Lung (tissue), 12 donors: ENCODE results near the gene ANKRD52. TPM values are rescaled to one million over a fixed set of nuclear protein-coding genes. Genes with fewer than 3 reads are reported as not detected.
"Not testable (repeated sequence)": the region's sequence is repeated elsewhere in the genome, so short reads cannot be mapped to it uniquely, and the experiment has no call there.

Source experiments
- ATAC-seq: fragments of 200-7000 bp; cut with Tn5 transposase; one replicate; pipeline ENCODE4 v1.9.1; 2020; ENCODE audit warnings: moderate number of reproducible peaks; ENCODE audit not compliant: insufficient read depth, low FRiP score
- DNase-seq, 3 donors: peaks; one replicate each; pipeline ENCODE4 v3.0.0-alpha.2; 2013 to 2017
- H3K27ac ChIP-seq, 2 donors: one replicate each; pipeline ENCODE4 v1.5.1; 2013; ENCODE audit warnings: mild to moderate bottlenecking in 2 of 2, moderate library complexity in 2 of 2, control low read depth in 1 of 2, inconsistent platforms in 1 of 2, low read depth in 1 of 2, low read length in 1 of 2
- H3K27me3 ChIP-seq, 3 donors: one replicate each; pipeline ENCODE4 v1.5.1; 2013; ENCODE audit warnings: low read length in 2 of 3; ENCODE audit not compliant: control insufficient read depth in 3 of 3, insufficient read depth in 3 of 3
- H3K36me3 ChIP-seq, 4 donors: one replicate each; pipeline ENCODE4 v1.5.1; 2013; ENCODE audit warnings: low read length in 4 of 4, mild to moderate bottlenecking in 1 of 4, moderate library complexity in 1 of 4; ENCODE audit not compliant: control insufficient read depth in 4 of 4, insufficient read depth in 4 of 4
- H3K4me1 ChIP-seq, 5 donors: one replicate each; pipeline ENCODE4 v1.5.1; 2013; ENCODE audit warnings: low read length in 5 of 5, mild to moderate bottlenecking in 2 of 5, moderate library complexity in 1 of 5; ENCODE audit not compliant: control insufficient read depth in 5 of 5, insufficient read depth in 5 of 5
- H3K4me3 ChIP-seq: one replicate; pipeline ENCODE4 v1.5.1; 2013; ENCODE audit warnings: mild to moderate bottlenecking, control low read depth, moderate library complexity
- H3K9ac ChIP-seq, 2 donors: one replicate each; pipeline ENCODE4 v1.5.1; 2013; ENCODE audit warnings: low read length in 2 of 2, control low read depth in 1 of 2; ENCODE audit not compliant: insufficient read depth in 1 of 2
- H3K9me3 ChIP-seq, 4 donors: one replicate each; pipeline ENCODE4 v1.5.1; 2013; ENCODE audit warnings: low read length in 3 of 4, mild to moderate bottlenecking in 1 of 4, moderate library complexity in 1 of 4; ENCODE audit not compliant: control insufficient read depth in 4 of 4, insufficient read depth in 3 of 4
- WGBS, 2 donors: extraction: QIAGEN DNeasy Blood & Tissue Kit; methylation state at CpG; one replicate each; pipeline ENCODE4 v1.1.7; 2013; 5-methylcytosine and 5-hydroxymethylcytosine counted together
- polyA plus RNA-seq, 2 donors: library from polyadenylated mRNA; stranded (reverse); fragments of 200-250 nt; gene quantifications; one replicate each; pipeline ENCODE4 v1.2.1, GENCODE V29; 2013
- total RNA-seq, 2 donors: library from RNA; depleted of rRNA in 1 of 2; stranded (reverse); fragments of >200 nt in 1 of 2; gene quantifications; one replicate each; pipeline ENCODE4 v1.2.1, GENCODE V29; 2014 to 2021
- TF ChIP-seq, protein P1 (sequence below): IDR thresholded peaks from 2 replicates; pipeline ENCODE4 v1.5.1; 2012; ENCODE audit warnings: mild to moderate bottlenecking; ENCODE audit errors: control extremely low read depth, extremely low read depth
- donor health status: control.
- donor health status: control.
- donor health status: Bipolar disorder and iron deficiency.
- donor health status: healthy.
- donor health status: DM: yes; HTN: yes; CAD: no.

Gene ANKRD52
- total and polyA plus RNA-seq, 4 donors, result 9.2 to 38.1 (median 17.9) TPM

DNA sequence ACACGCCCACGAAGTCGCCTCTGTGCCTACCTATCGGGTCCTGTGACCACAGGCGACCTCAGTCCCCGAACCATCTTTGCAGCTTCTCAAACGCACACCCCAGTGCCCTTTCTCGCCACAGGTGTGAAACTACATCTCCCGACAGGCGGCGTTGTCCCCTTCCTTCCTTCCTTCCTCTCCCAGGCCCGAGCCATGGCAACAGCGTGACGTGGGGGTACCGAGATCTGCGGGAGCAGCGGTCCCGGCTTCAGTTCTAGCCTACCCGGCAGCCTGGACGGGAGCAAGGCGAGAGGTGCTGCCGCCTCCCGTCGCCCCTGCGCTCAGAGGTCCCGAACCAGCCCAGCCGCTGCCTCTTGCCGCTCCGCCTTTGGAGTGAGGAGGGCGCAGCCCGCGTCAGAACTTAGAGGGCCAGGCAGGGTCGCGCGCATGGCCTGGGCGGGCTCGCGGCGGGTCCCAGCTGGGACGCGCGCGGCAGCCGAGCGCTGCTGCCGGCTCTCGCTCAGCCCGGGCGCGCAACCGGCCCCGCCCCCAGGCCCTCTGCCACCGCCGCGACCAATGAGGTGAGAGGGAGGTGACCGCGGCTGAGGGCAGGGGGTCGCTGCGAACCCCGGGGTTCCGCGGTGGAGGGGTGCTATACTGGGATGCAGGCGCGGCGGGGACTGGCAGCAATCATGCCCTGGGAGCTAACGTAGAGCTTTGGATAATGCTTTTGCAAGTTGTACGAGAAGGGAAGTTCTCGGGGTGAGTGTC is 8.7 kb upstream of the ANKRD52 start, which contains the start of gene COQ10A:
COQ10A (plus strand) TSS at position 250 of the 750 bp plus-strand sequence; CDS start at position 427, 177 bp downstream.
- peak within 1 kb of the TSS; percentile 83 for H3K4me3 ChIP-seq
- peak within 1 kb of the TSS; percentile 72 to 95 for H3K9ac ChIP-seq
- peaks cover 0 to 8% (median 2%) of the 10 kb centered on the region in 4 donors for H3K36me3 ChIP-seq
- H3K9me3 ChIP-seq, result no peaks in the 10 kb centered on the region
- ATAC-seq (peak; percentile 95), DNase-seq (peak; percentile 91 to 93 (median 93))
- 0 to 1% methylated on average over 51 to 68 of the region's 68 CpGs for WGBS, 2 donors
- H3K4me1 ChIP-seq, result peaks cover 0 to 7% (median 4%) of the 10 kb centered on the region in 5 donors
- TF ChIP-seq, protein P1, sequence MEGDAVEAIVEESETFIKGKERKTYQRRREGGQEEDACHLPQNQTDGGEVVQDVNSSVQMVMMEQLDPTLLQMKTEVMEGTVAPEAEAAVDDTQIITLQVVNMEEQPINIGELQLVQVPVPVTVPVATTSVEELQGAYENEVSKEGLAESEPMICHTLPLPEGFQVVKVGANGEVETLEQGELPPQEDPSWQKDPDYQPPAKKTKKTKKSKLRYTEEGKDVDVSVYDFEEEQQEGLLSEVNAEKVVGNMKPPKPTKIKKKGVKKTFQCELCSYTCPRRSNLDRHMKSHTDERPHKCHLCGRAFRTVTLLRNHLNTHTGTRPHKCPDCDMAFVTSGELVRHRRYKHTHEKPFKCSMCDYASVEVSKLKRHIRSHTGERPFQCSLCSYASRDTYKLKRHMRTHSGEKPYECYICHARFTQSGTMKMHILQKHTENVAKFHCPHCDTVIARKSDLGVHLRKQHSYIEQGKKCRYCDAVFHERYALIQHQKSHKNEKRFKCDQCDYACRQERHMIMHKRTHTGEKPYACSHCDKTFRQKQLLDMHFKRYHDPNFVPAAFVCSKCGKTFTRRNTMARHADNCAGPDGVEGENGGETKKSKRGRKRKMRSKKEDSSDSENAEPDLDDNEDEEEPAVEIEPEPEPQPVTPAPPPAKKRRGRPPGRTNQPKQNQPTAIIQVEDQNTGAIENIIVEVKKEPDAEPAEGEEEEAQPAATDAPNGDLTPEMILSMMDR, result no peak
- no peaks in the 10 kb centered on the region for H3K27me3 ChIP-seq
- H3K27ac ChIP-seq, result peak within 1 kb of the TSS; percentile 84 to 99

- peak overlapping the region; percentile 72 to 95 for H3K9ac ChIP-seq
- peak overlapping the region; percentile 84 to 99 for H3K27ac ChIP-seq
- H3K9me3 ChIP-seq, H3K36me3 ChIP-seq, H3K4me1 ChIP-seq, H3K27me3 ChIP-seq, ATAC-seq: not testable (repeated sequence)
- WGBS, 2 donors, result 48 to 58% methylated on average over 16 of the region's 16 CpGs
- peak in 1 of 3 donors; percentile 14 for DNase-seq
- H3K4me3 ChIP-seq, result peak overlapping the region; percentile 83
Measured at GRCh38 chr12:56266068-56266692, 8.0 kb upstream of the ANKRD52 start.

GRCh38 chr12:56262955-56263354 is 4.8 kb upstream of the ANKRD52 start:
- H3K27ac ChIP-seq, DNase-seq, H3K36me3 ChIP-seq, H3K9ac ChIP-seq, H3K9me3 ChIP-seq, H3K27me3 ChIP-seq, ATAC-seq, H3K4me3 ChIP-seq: not testable (repeated sequence)
- H3K4me1 ChIP-seq, result peaks cover 0 to 11% (median 4%) of the 10 kb centered on the region in 5 donors
- 90 to 92% methylated on average over 7 of the region's 7 CpGs for WGBS, 2 donors

- Histone ChIP-seq H3K27ac (no peak overlapping the region), H3K4me3 (no peak overlapping the region), H3K4me1 (peaks cover 0 to 20% (median 5%) of the 10 kb centered on the region in 5 donors), H3K9me3 (no peaks in the 10 kb centered on the region), H3K27me3 (no peaks in the 10 kb centered on the region), H3K36me3 (peaks cover 0 to 4% (median 2%) of the 10 kb centered on the region in 4 donors), H3K9ac (no peak overlapping the region)
- ATAC-seq (no peak), DNase-seq (no peak)
- TF ChIP-seq, protein P1, result no peak
- WGBS, 2 donors, result 90 to 92% methylated on average over 5 of the region's 5 CpGs
Measured at GRCh38 chr12:56261503-56262232, 3.5 kb upstream of the ANKRD52 start.
